NCI-H748 (cell line): ENCODE measurements around the gene EXOC2.

Experiments
- DNase-seq: peaks from one replicate; lab custom pipeline; 2025; ENCODE audit not compliant: unreplicated experiment; lab: John Stamatoyannopoulos, UW

EXOC2 gene

DNA sequence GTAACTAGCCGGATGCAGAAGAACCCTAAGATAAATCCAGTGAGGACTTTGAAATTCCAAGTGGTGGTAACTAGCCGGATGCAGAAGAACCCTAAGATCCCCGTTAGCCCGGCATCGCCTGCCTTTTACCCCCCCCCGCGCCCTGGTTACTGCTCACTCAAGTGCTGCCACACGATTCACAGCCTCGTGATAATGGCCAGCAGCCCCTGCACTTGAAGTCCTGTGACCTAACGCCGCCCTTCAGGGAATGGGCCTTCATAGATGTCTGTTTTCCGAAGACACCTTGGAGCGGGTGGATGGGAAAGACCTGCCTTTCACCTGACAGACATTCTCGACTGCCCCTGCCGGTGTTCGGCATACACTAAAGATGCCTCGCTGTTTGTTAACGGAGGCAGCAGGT lies 163.9 kb downstream of the EXOC2 start:
- DNase-seq = no peak

- DNase-seq = no peak
Measured at GRCh38 chr6:527989-528673, 164.8 kb downstream of the EXOC2 start.

DNA sequence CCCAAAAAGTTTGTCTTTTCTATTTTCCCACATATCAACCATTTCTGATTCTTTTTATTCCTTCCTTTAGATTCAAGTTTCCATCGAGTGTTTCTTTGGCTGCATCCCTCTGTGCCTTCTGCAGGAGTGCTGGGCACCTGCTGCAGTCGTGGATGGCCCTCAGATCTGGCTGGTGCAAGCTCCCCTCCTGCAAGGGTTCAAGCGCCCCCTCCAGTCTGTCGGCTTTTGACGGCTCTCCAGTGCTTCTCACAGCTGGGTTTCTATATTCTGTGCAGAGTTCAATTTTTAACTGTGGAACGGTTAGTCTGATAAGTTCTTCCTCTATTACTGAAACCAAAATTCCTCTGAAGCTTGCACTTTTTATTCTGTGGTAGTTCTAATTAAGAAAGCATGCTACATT lies 168.1 kb downstream of the EXOC2 start:
- DNase-seq = no peak

- no peak for DNase-seq
Measured at GRCh38 chr6:520820-521219, 172.1 kb downstream of the EXOC2 start.

DNA sequence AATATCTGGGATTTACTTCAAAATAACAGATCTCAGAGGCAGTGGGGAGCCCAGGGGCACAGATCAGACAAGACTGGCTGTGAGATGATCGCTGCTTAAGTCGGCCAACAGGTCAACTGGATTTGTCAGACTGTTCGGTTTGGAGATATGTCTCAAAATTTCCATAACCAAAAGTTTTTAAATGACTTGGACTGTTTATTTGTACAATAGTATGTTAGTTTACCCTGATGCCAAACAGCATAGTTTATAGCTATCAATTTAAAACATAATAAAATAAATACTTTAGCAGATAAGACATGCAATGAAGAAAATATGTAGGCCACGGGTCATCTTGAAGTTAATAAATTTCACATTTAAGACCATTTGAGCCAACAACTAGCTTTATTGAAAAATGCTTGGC lies 174.7 kb downstream of the EXOC2 start:
- no peak for DNase-seq

GRCh38 chr6:516213-516612 lies 176.7 kb downstream of the EXOC2 start:
- no peak for DNase-seq

DNA sequence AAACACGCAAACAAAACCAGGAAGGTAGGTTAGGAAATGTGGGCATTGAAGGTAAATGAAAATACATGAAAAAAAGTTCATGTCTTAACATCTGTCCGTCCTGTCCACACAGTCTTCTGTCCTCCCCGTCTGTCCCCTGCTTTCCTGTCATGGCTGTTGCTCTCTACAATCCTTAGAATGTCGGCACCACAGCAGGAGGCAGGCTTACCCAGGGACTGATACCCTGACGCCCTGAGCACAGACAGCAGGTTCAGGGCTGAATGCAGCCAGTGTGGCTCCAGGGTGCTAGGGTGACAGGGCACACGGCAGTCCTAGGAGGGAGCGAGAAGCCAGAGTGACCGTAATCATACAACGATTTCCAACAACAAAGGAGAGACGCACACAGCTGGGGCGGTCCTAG lies 177.7 kb downstream of the EXOC2 start:
- no peak for DNase-seq

- no peak for DNase-seq
Measured at GRCh38 chr6:514396-514978, 178.5 kb downstream of the EXOC2 start.

GRCh38 chr6:513961-514360 lies 179.0 kb downstream of the EXOC2 start:
- DNase-seq = no peak

DNA sequence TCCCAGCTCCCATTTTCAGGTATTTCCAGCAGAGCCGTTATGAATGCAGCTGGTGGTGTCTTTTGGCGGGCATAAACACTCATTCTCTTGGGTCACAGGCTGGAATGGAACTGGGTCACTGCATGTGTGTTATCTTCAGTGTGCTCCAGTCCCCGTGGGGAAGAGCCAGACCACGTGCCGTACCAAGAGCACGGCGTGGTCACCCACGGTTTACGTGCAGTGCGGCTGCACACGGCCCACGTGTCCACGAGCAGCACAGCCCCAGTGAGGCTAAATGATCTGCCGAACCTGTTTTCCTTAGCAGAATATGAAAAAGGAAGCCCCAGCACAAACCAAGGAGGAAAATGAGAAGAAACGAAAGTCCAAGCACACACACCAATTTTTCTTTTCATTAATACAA lies 179.9 kb downstream of the EXOC2 start:
- no peak for DNase-seq

- DNase-seq = no peak
Measured at GRCh38 chr6:511488-512137, 181.3 kb downstream of the EXOC2 start.

DNA sequence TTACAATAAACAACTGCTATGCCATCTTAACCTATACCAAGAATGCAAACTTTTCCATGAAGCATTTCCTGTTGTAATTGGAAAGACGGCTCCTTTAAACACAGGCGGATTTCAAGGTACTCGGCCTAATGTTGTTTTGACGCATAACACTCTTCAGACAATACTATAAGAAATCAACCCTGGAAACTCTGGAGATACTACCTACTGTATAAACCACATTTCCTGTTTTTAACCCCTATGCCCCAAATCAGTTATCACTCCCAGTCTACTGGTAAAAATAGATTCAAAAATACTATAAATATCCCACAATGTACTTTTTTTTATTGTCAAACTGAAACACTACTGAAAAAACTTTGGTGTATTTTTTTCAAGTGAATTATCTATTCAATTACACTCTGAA lies 183.3 kb downstream of the EXOC2 start:
- no peak for DNase-seq

DNA sequence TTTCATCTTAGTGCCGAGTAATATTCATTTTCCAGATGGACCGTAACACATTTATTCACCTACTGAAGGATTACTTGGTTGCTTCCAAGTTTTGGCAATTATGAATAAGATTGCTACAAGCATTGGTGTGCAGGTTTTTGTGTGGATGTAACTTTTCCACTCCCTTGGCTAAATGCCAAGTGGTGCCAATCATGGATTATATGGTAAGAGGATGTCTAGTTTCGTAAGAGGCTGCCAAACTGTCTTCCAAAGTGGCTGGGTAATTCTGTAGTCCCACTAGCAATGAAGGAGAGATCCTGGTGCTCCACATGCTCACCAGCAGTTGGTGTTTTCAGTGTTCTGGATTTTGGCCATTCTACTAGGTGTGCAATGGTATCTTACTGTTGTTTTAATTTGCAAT lies 184.3 kb downstream of the EXOC2 start:
- no peak for DNase-seq

DNA sequence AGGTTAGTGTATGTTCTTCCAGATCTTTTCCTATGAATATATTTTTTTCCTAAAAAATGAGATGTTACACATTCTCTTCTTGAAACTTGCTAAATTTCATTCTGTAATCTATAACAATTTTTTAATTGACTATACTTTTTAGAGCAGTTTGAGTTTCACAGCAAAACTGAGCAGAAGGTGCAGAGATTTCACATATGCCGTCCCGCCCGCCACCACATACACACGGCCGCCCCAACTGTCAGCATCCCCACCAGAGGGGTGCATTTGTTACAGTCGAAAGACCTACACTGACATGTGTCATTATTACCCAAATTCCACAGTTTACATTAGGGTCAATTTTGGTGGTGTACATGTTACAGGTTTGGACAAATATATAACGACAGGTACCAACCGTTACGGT lies 184.9 kb downstream of the EXOC2 start:
- DNase-seq = no peak

DNA sequence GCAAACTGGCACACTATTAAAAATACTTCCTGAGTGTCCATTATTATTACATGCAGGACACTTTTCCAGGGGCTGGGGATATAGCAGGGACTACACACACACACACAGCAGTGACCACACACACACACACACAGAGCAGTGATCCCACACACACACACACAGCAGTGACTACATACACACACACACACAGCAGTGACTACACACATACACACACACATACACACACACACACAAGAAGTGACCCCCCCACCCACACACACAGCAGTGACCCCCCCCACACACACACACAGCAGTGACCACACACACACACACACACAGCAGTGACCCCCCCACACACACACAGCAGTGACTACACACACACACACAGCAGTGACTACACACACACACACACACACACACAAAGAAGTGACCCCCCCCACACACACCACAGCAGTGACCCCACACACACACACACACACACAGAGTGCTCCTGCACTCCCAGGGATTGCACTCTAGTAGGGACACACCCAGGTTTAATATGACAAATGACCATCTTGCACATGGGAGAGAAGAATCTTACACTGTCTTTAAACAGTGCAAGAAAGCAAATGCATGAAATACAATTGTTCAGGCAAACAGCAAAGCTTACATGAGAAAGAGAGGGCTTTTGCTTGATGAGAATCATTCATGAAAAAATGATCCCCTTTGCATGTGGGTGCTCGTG lies 185.9 kb downstream of the EXOC2 start:
- DNase-seq = no peak

DNA sequence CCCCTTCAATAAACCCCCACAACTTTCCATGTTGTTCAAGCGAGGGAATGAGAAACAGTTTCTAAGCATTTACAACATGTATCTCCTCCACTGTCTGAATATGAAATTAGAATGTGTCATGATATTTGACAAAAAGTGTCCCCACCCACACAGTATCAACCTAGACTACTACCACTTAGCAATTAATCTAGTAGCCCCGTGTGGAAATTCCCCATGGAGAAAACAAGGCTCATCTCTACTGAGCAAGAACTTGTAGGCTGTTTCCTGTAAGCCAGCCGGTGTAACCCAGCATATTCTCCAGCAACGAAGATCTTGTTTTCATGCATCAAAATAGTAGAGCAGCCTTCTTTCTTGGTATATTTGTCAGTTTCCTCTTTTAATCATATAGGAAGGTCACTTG lies 186.4 kb downstream of the EXOC2 start:
- DNase-seq = no peak

GRCh38 chr6:505374-505773 lies 187.6 kb downstream of the EXOC2 start:
- DNase-seq = no peak

GRCh38 chr6:504446-504980 lies 188.4 kb downstream of the EXOC2 start:
- DNase-seq = no peak

- DNase-seq = no peak
Measured at GRCh38 chr6:503610-504362, 189.2 kb downstream of the EXOC2 start.

DNA sequence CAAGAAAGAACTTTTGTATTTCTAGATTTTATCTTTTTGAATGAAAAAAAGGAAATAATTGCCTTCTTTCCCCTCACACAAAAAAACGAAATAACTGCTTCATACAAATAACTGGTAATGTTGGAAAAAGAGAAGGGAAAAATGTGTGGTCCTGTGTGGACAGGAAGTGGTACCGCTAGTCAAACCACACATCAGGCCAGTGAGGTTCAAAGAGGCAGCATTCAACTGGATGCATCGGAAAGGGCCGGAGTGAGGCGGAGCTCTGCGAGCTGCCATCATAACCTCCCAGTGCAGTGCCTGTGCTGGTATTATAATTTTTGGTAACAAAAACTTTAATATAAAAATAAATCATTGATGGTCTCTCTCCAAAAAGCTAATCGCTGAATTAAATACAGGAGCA lies 190.2 kb downstream of the EXOC2 start:
- DNase-seq = no peak
